Activated CD4-positive, alpha-beta T cell treated with anti-CD3 and anti-CD28 coated beads, Interleukin-2, amount 10 ng/mL, durations not matched to agents 7 days and 5 days (primary cell): Measurements from ENCODE around the gene MGME1. TPM values are rescaled to one million over a fixed set of nuclear protein-coding genes. Genes with fewer than 3 reads are reported as not detected.
"Not testable (repeated sequence)": the region's sequence is repeated elsewhere in the genome, so short reads cannot be mapped to it uniquely, and the experiment has no call there.

Experiments used
- CTCF ChIA-PET: fragments of 350-600 bp; sonication (Branson Sonifier 250); formaldehyde crosslinking; loops from one replicate; lab custom pipeline; 2021; ENCODE audit warnings: antibody characterized with exemption; lab: Charles Lee
- POLR2A ChIA-PET: fragments of 350-600 bp; sonication (Branson Sonifier 250); formaldehyde crosslinking; loops from one replicate; lab custom pipeline; 2021; ENCODE audit warnings: antibody characterized with exemption; lab: Charles Lee
- DNase-seq: peaks from one replicate; pipeline ENCODE4 v3.0.0-alpha.2; 2020
- H3K27ac Mint-ChIP-seq: one replicate; pipeline ENCODE4 v1.8.0; 2021; ENCODE audit warnings: mild to moderate bottlenecking, moderate library complexity, mixed read lengths
- H3K27me3 Mint-ChIP-seq: one replicate; pipeline ENCODE4 v1.8.0; 2021; ENCODE audit warnings: mixed read lengths
- H3K36me3 Mint-ChIP-seq: one replicate; pipeline ENCODE4 v1.8.0; 2021; ENCODE audit warnings: low read depth, mixed read lengths
- H3K4me1 Mint-ChIP-seq: one replicate; pipeline ENCODE4 v1.8.0; 2021; ENCODE audit warnings: mixed read lengths
- H3K4me3 Mint-ChIP-seq: one replicate; pipeline ENCODE4 v1.8.0; 2021; ENCODE audit warnings: mild to moderate bottlenecking, moderate library complexity, mixed read lengths
- H3K9me3 Mint-ChIP-seq: one replicate; pipeline ENCODE4 v1.8.0; 2021; ENCODE audit warnings: mixed read lengths
- total RNA-seq, 2 experiments: library from RNA; stranded (reverse); gene quantifications; one replicate each; pipeline ENCODE4 v1.2.3, GENCODE V29; 2021

Gene MGME1
- total RNA-seq, 2 experiments from 2014 or later = 36.8 to 41.5 TPM

DNA sequence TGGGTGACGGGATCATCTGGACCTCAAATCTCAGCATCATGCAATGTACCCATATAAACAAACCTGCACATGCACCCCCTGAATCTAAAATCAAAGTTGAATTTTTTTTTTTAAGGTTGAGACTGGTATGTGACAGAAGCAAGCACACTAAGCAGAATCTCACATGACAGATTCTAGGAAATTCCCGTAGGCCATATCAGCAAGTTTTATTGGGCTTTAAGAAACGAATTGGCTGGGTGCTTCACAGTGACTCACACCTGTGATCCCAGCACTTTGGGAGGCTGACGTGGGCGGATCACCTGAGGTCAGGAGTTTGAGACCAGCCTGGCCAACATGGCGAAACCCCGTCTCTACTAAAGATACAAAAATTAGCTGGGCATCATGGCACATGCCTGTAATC is 58.2 kb downstream of the MGME1 start:
- H3K36me3 Mint-ChIP-seq, H3K27ac Mint-ChIP-seq, H3K27me3 Mint-ChIP-seq, DNase-seq, POLR2A ChIA-PET, H3K4me1 Mint-ChIP-seq, H3K9me3 Mint-ChIP-seq, H3K4me3 Mint-ChIP-seq: not testable (repeated sequence)
- CTCF ChIA-PET = interaction anchor here (1.2 kb wide), 1 partner anchor 9 kb away, joined by 3 read pairs; no protein-coding TSS in a partner anchor

DNA sequence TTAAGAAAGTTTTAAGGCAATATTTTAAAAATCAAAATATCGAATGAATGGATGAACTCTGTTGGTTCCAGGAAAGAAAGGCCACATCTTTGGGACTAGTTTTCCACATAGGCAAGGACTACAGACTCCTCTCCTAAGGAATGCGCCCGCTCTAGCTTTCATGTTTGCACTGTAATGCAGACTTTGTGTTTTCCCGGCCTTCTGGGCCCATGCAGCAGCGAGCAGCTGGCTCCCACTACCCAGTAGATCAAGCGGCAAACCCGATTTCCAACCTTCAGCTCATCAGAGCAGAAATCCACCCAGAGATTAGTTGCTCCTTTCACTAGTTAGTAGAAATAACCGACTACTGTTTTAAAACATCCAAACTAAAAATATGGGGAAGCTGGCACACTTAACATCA is 61.2 kb downstream of the MGME1 start:
- Mint-ChIP-seq H3K27ac (no peak overlapping the region), H3K4me1 (no peaks in the 10 kb centered on the region), H3K27me3 (no peaks in the 10 kb centered on the region), H3K9me3 (no peaks in the 10 kb centered on the region), H3K36me3 (no peaks in the 10 kb centered on the region), H3K4me3 (no peak overlapping the region)
- DNase-seq = no peak
- CTCF ChIA-PET = interaction anchor here (0.7 kb wide), 1 partner anchor 466 kb away, joined by 4 read pairs; no protein-coding TSS in a partner anchor
- POLR2A ChIA-PET = no interaction called here

DNA sequence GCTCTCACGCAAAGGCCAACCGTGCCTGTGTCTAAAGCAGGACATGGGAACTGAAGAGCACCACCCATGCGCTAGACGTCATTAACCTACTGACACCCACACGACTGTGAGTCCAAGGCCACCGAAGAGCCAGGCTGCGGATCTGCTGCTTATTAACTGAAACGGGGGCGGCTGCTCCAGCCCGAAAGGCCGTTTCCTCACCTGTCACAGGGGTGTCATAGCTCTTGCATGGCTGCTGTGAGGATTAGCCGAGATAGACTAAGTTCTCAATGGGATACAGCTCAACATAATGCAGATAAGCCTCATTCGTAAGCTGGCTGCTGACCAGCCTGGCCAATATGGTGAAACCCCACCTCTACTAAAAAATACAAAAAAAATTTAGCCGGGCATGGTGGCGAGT is 62.2 kb downstream of the MGME1 start:
- Mint-ChIP-seq H3K4me3 (no peak overlapping the region), H3K36me3 (no peaks in the 10 kb centered on the region), H3K4me1 (no peaks in the 10 kb centered on the region), H3K27me3 (no peaks in the 10 kb centered on the region), H3K27ac (no peak overlapping the region), H3K9me3 (no peaks in the 10 kb centered on the region)
- ChIA-PET CTCF (no interaction called here), POLR2A (no interaction called here)
- DNase-seq = no peak

DNA sequence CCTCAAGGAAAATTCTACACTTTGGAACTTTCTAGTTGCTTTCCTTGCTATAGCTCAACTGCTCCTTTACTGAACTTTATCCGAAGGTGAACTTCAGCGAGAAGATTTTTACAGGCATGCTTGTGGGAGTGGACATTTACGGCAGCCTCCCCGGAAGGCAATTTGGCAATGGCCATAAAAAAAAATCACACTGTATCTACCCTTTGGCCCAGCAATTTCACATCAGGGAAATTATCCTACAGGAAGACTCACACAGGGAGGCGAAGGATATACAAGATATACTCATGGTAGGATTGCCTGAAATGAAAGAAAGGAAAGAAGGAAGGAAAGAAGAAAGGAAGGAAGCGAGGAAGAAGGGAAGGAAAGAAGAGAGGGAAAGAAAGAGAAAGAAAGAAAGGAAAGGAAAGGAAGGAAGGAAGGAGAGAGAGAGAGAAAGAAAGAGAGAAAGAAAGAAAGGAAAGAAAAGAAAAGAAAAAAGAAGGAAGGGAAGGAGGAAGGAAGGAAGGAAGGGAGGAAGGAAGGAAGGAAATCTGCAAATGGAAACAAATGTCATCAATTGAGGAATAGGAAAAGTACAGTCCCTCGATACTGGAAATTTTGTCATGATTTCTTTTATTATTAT is 63.2 kb downstream of the MGME1 start:
- no peak for DNase-seq
- Mint-ChIP-seq H3K4me3 (no peak overlapping the region), H3K4me1 (no peaks in the 10 kb centered on the region), H3K27me3 (no peaks in the 10 kb centered on the region), H3K36me3 (no peaks in the 10 kb centered on the region), H3K27ac (no peak overlapping the region), H3K9me3 (no peaks in the 10 kb centered on the region)
- ChIA-PET POLR2A (no interaction called here), CTCF (no interaction called here)

DNA sequence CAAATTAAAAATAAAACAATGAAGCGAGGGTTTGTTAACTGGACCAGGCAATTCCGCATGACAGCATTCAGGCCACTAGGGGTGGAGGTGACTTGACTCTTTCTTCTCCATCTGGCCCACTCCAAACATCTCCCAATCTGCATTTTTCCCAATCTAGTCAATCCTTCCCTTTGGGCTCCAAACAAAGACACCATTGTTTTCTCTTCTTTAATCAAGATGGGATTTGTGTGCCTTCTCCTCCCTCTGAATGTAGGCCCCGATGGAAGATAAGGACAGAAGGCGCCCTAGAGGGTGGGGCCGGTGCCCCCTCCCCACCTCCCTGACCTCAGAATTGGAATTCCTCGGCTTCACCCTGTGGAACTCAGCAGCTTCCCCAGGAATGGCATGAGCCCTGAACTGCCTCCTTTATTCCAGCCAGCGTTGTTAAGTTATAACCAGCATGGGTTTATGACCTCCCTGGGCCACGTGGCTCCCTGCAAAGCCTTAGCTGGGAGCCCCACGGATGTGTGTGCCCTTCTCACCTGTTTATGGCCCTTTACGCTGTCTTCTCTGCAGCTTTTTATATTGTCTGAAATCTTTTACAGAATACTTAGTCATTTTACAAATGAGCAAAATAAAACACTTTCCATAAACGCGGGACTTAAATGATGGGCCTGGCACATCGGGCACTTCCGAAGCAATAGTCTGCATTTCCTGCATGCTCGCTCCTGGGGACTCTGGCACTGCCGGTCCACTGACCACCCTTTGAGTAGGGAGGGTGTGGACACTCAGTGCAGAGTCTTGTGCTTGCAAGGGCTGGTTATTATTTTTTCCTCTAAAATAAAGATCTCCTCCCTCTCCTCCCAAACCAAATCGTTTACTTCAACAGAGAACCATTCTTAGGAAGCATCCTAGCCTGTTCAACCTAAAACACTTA is 64.4 kb downstream of the MGME1 start:
- H3K27me3 Mint-ChIP-seq = no peaks in the 10 kb centered on the region
- CTCF ChIA-PET = no interaction called here
- no peak overlapping the region for H3K4me3 Mint-ChIP-seq
- H3K4me1 Mint-ChIP-seq = no peaks in the 10 kb centered on the region
- POLR2A ChIA-PET = interaction anchor here (0.5 kb wide), 1 partner anchor 1030 kb away, joined by 7 read pairs; no protein-coding TSS in a partner anchor
- no peak overlapping the region for H3K27ac Mint-ChIP-seq
- no peaks in the 10 kb centered on the region for H3K36me3 Mint-ChIP-seq
- H3K9me3 Mint-ChIP-seq = no peaks in the 10 kb centered on the region
- DNase-seq = no peak

DNA sequence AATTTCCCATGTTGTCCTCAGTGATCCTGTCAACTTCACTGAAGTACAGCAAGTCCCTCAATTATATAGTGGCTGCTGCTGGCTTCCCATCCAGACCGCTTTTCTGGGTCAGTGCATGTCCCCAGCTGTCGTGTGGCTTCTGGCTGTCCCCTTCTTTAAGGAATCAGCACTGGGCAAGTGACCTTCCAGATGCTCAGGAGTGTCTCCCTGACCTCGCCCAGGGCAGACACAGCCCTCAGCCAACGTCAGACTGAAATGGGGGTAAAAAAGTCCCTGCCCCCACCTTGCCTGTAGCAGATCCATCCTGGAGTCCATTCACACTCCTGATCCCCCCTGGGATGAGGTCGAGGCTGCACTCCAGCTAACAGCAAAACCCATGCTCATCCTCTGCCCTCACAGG is 65.2 kb downstream of the MGME1 start:
- no peaks in the 10 kb centered on the region for H3K4me1 Mint-ChIP-seq
- no peak overlapping the region for H3K27ac Mint-ChIP-seq
- ChIA-PET CTCF (no interaction called here), POLR2A (no interaction called here)
- H3K4me3 Mint-ChIP-seq = no peak overlapping the region
- no peaks in the 10 kb centered on the region for H3K27me3 Mint-ChIP-seq
- no peak for DNase-seq
- no peaks in the 10 kb centered on the region for H3K9me3 Mint-ChIP-seq
- H3K36me3 Mint-ChIP-seq = no peaks in the 10 kb centered on the region

DNA sequence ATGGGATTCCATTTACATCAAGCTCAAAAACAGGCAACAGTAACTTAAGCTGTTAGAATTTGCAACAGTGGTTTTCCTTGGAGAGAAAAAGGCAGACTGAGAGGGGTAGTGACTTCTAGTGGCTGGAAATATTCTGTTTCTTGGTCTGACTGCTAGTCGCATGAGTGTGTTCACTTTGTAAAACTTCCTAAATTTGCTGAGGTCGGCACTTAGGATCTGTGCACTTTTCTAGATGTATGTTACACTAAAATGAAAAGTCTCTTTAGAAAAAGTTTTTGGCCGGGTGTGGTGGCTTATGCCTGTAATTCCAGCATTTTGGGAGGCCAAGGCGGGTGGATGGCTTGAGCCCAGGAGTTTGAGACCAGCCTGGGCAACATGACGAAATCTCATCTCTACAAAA is 70.2 kb downstream of the MGME1 start:
- ChIA-PET CTCF (interaction anchor here (0.7 kb wide), 2 partner anchors 110 to 477 kb away, joined by 4 read pairs; no protein-coding TSS in a partner anchor), POLR2A (no interaction called here)
- no peaks in the 10 kb centered on the region for H3K4me1 Mint-ChIP-seq
- no peak overlapping the region for H3K4me3 Mint-ChIP-seq
- no peak overlapping the region for H3K27ac Mint-ChIP-seq
- H3K36me3 Mint-ChIP-seq = no peaks in the 10 kb centered on the region
- peaks cover 6% of the 10 kb centered on the region for H3K27me3 Mint-ChIP-seq
- DNase-seq = no peak
- no peaks in the 10 kb centered on the region for H3K9me3 Mint-ChIP-seq

Other genes with a start within 250 kb of the MGME1 start
- 100 to 1,000 TPM; 149 to 166 TPM for gene SNX5, start 224 bp upstream of the MGME1 start, total RNA-seq
- not detected for gene OVOL2, start 88.9 kb downstream of the MGME1 start, total RNA-seq
- gene KAT14, start 168.8 kb downstream of the MGME1 start, total RNA-seq = 10 to 100 TPM; 19.3 to 20.2 TPM
- 10 to 100 TPM; 13.9 to 14.0 TPM for gene PET117, start 168.8 kb downstream of the MGME1 start, total RNA-seq